DOHH2 (cell line): ENCODE measurements around the gene RBMS2.

ENCODE experiments used
- H3F3A ChIP-seq: fragments of 200-600 bp; sonication (generic), shearing (Covaris generic); 2 replicates; pipeline ENCODE4 v1.6.0; 2016; ENCODE audit warnings: antibody characterized with exemption, mild to moderate bottlenecking; ENCODE audit not compliant: control insufficient read depth, insufficient read depth
- H3K27ac ChIP-seq: fragments of 200-600 bp; sonication (generic); 2 replicates; pipeline ENCODE4 v1.5.1; 2014; ENCODE audit warnings: low read depth, mild to moderate bottlenecking, low read length, moderate library complexity
- H3K27me3 ChIP-seq: fragments of 200-600 bp; sonication (generic); 2 replicates; pipeline ENCODE4 v1.6.1; 2014; ENCODE audit warnings: mild to moderate bottlenecking, low read length, mixed read lengths; ENCODE audit not compliant: control insufficient read depth
- H3K36me3 ChIP-seq: fragments of 200-600 bp; sonication (generic); 2 replicates; pipeline ENCODE4 v1.6.1; 2014; ENCODE audit warnings: mild to moderate bottlenecking, low read length, moderate library complexity, mixed read lengths; ENCODE audit not compliant: control insufficient read depth
- H3K4me1 ChIP-seq: fragments of 200-600 bp; sonication (generic); 2 replicates; pipeline ENCODE4 v1.6.1; 2014; ENCODE audit warnings: mild to moderate bottlenecking, low read length, mixed read lengths; ENCODE audit not compliant: control insufficient read depth
- H3K4me2 ChIP-seq: fragments of 200-600 bp; sonication (generic); 2 replicates; pipeline ENCODE4 v1.6.0; 2014; ENCODE audit warnings: mild to moderate bottlenecking, low read length, moderate library complexity
- H3K4me3 ChIP-seq: fragments of 200-600 bp; sonication (generic); 2 replicates; pipeline ENCODE4 v1.5.1; 2014; ENCODE audit warnings: mild to moderate bottlenecking, low read length, mixed read lengths
- H3K79me2 ChIP-seq: fragments of 200-600 bp; sonication (generic); 2 replicates; pipeline ENCODE4 v1.6.1; 2014; ENCODE audit warnings: mild to moderate bottlenecking, low read length, mixed read lengths; ENCODE audit not compliant: control insufficient read depth
- H3K9me2 ChIP-seq: fragments of 200-600 bp; sonication (generic); replicated peaks from 2 replicates; pipeline ENCODE4 v1.6.1; 2014; ENCODE audit warnings: mild to moderate bottlenecking, low read length, mixed read lengths; ENCODE audit not compliant: control insufficient read depth
- H3K9me3 ChIP-seq: fragments of 200-600 bp; sonication (generic); 2 replicates; pipeline ENCODE4 v1.6.1; 2014; ENCODE audit warnings: antibody characterized with exemption, low read length, mixed read lengths; ENCODE audit not compliant: control insufficient read depth, insufficient read depth
- H4K20me1 ChIP-seq: fragments of 200-600 bp; sonication (generic); 2 replicates; pipeline ENCODE4 v1.6.0; 2014; ENCODE audit warnings: low read depth, mild to moderate bottlenecking, antibody characterized with exemption, low read length, moderate library complexity; ENCODE audit not compliant: control insufficient read depth, insufficient read depth
- EZH2phosphoT487 ChIP-seq: fragments of 200-600 bp; sonication (generic); IDR thresholded peaks from 2 replicates; pipeline ENCODE4 v1.6.1; 2017; ENCODE audit warnings: borderline replicate concordance, mild to moderate bottlenecking, antibody characterized with exemption, low read length, moderate library complexity, mixed read lengths
- TF ChIP-seq, protein P1 (sequence below): fragments of 200-600 bp; sonication (generic); IDR thresholded peaks from one replicate; pipeline ENCODE4 v1.5.1; 2014; ENCODE audit warnings: antibody characterized with exemption, mild to moderate bottlenecking, low read depth, low read length; ENCODE audit not compliant: poor library complexity, severe bottlenecking

Gene RBMS2

DNA sequence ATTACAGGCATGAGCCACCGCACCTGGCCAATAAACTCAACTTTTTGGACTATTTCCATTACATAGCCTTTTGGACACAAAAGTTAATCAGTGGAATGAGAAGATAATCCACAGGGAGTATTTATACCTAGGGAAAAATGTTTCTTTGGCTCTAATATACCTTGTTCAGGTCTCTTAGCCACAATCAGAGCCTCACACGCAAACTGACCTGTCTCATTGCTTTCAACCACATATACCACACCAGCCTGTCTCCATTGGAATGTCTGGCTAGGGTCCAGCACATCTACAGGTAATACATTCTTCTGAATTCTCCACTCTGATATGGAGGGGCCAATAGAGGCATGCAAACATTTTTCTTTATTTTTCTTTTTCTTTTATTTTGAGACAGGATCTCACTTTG, 3.8 kb upstream of the RBMS2 start:
- TF ChIP-seq, protein P1, sequence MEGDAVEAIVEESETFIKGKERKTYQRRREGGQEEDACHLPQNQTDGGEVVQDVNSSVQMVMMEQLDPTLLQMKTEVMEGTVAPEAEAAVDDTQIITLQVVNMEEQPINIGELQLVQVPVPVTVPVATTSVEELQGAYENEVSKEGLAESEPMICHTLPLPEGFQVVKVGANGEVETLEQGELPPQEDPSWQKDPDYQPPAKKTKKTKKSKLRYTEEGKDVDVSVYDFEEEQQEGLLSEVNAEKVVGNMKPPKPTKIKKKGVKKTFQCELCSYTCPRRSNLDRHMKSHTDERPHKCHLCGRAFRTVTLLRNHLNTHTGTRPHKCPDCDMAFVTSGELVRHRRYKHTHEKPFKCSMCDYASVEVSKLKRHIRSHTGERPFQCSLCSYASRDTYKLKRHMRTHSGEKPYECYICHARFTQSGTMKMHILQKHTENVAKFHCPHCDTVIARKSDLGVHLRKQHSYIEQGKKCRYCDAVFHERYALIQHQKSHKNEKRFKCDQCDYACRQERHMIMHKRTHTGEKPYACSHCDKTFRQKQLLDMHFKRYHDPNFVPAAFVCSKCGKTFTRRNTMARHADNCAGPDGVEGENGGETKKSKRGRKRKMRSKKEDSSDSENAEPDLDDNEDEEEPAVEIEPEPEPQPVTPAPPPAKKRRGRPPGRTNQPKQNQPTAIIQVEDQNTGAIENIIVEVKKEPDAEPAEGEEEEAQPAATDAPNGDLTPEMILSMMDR: no peak
- H3K4me3 ChIP-seq: no peak overlapping the region
- peaks cover 6% of the 10 kb centered on the region; the same call in 1 of the 2 replicates for H3K4me1 ChIP-seq
- no peak overlapping the region for H3K4me2 ChIP-seq
- H3K27me3 ChIP-seq: peaks cover 23% of the 10 kb centered on the region
- no peaks in the 10 kb centered on the region for H3K9me3 ChIP-seq
- H3K79me2 ChIP-seq: no peaks in the 10 kb centered on the region
- no peaks in the 10 kb centered on the region for H3K36me3 ChIP-seq
- H3K27ac ChIP-seq: no peak overlapping the region
- H3F3A ChIP-seq: no peaks in the 10 kb centered on the region
- no peaks in the 10 kb centered on the region for H3K9me2 ChIP-seq
- H4K20me1 ChIP-seq: no peaks in the 10 kb centered on the region

DNA sequence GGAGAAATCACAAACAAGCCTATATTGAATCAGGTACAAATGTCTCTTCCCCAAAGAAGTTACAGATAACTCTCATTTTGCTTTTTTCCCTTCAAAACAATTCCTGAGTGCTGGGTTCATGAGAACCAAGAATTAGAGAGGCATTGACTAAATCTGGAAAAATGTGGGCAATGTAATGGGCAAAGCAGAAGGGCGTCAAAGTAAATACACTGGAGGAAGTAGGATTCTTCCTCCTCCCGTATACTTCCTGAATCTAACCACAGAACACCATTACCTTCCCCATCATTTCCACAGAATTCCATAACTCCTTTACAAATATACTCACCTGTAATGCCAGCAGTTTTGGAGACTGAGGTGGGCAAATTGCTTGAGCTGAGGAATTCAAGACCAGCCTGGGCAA, 3.0 kb upstream of the RBMS2 start:
- Histone ChIP-seq H3K36me3 (no peaks in the 10 kb centered on the region), H3K79me2 (no peaks in the 10 kb centered on the region), H4K20me1 (no peaks in the 10 kb centered on the region), H3K4me2 (no peak overlapping the region), H3K4me3 (no peak overlapping the region), H3K9me3 (no peaks in the 10 kb centered on the region), H3K27ac (no peak overlapping the region), H3K27me3 (peaks cover 27% of the 10 kb centered on the region), H3K4me1 (peaks cover 6% of the 10 kb centered on the region; the same call in 1 of the 2 replicates), H3F3A (no peaks in the 10 kb centered on the region), H3K9me2 (no peaks in the 10 kb centered on the region)
- TF ChIP-seq EZH2phosphoT487: no peak
- TF ChIP-seq, protein P1: no peak

DNA sequence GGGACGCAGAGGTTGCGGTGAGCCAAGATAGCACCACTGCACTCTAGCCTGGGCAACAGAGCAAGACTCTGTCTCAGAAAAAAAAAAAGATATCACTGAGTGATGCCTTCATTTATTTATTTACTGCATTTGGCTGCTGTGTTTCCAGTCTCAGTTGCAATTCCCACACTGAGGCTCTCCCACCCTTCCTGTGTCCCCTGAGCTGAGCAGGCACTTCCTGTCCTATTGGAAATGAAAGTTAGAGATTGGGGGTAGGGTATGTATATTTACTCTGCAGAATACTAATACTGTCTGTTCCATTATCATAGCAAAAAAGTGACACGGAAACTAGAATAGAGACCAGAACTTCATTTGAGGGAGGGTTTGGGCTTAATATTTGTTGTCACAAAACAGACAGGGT, 1.6 kb upstream of the RBMS2 start:
- Histone ChIP-seq H3K4me1 (peaks cover 6% of the 10 kb centered on the region; the same call in 1 of the 2 replicates), H3K4me2 (no peak overlapping the region), H3F3A (no peaks in the 10 kb centered on the region), H3K9me2 (no peaks in the 10 kb centered on the region), H3K79me2 (no peaks in the 10 kb centered on the region), H3K4me3 (no peak overlapping the region), H3K27ac (no peak overlapping the region), H3K27me3 (peaks cover 30% of the 10 kb centered on the region), H3K36me3 (no peaks in the 10 kb centered on the region), H3K9me3 (no peaks in the 10 kb centered on the region), H4K20me1 (no peaks in the 10 kb centered on the region)
- TF ChIP-seq EZH2phosphoT487: no peak
- TF ChIP-seq, protein P1: no peak

DNA sequence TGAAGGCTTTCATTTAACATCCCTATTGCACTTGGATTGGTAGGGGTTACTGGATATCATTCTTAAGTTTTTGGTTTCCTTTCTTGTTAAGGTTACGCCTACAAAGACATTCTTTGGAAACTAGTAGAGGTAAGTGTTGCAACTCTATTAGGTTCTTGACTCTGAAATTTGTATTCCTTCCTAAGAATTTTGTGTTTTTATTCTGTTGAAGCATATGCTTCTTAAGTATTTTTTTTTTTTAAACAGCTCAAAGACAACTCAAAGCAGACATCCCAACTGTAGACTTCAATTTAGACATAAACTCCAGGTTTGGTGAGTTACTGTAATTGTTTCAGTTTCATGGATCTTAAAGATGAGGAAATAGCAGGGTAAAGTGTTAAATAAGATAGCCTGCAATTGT, 1.1 kb upstream of the RBMS2 start:
- peaks cover 30% of the 10 kb centered on the region for H3K27me3 ChIP-seq
- no peaks in the 10 kb centered on the region for H3K36me3 ChIP-seq
- TF ChIP-seq, protein P1: no peak
- TF ChIP-seq EZH2phosphoT487: no peak
- no peaks in the 10 kb centered on the region for H3K79me2 ChIP-seq
- H3K4me3 ChIP-seq: no peak overlapping the region
- no peaks in the 10 kb centered on the region for H3K9me3 ChIP-seq
- H3K27ac ChIP-seq: no peak overlapping the region
- no peaks in the 10 kb centered on the region for H4K20me1 ChIP-seq
- no peaks in the 10 kb centered on the region for H3K9me2 ChIP-seq
- H3F3A ChIP-seq: no peaks in the 10 kb centered on the region
- peaks cover 6% of the 10 kb centered on the region; the same call in 1 of the 2 replicates for H3K4me1 ChIP-seq
- H3K4me2 ChIP-seq: no peak overlapping the region
